ENCODE measurements around the gene CTIF. TPM values are rescaled to one million over a fixed set of nuclear protein-coding genes. Genes with fewer than 3 reads are reported as not detected.
A peak's percentile ranks its signal among the peaks of the same experiment; 100 is the strongest.

Gene CTIF
- polyA plus RNA-seq, 1 donor from 2014 or later: 50.2 TPM

DNA sequence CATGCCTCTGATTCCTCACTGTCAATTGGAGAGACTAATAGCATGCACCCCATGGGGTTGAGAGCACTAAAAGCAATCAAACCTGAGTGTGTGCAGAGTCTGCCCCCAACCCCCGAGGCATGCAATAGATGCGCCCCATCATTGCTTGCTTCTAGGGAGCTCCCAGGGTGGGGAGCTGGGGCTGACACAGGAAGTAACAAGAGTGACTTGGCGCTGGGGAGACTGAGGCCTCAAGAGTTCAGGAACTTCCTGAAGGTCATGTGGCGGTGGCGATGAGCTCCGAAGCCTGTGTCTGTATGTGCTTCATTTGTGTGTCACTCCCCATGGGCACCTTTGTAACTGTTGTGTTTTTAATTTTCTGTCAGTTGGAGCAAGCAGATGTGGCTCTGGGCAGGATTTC is 61.2 kb downstream of the CTIF start:
- Histone ChIP-seq H3K9me2 (ENCODE audit: insufficient read depth, low read length) (no peaks in the 10 kb centered on the region), H4K20me1 (ENCODE audit: insufficient read depth) (peaks cover 9% of the 10 kb centered on the region), H3K79me2 (replicated peaks; ENCODE audit: insufficient read depth, low read length) (peaks cover 26% of the 10 kb centered on the region), H2AFZ (ENCODE audit: low read depth, low read length) (no peak overlapping the region), H3K4me2 (ENCODE audit: low read length) (no peak overlapping the region), H3K27me3 (ENCODE audit: insufficient read depth, low read depth, low read length) (no peaks in the 10 kb centered on the region), H3K27ac (ENCODE audit: low read length) (no peak overlapping the region), H3K9me3 (ENCODE audit: low read length) (no peaks in the 10 kb centered on the region), H3F3A (ENCODE audit: insufficient read depth, low read length, poor library complexity, severe bottlenecking) (no peaks in the 10 kb centered on the region), H3K9ac (ENCODE audit: low read length) (no peak overlapping the region), H3K36me3 (ENCODE audit: insufficient read depth, low read length) (no peaks in the 10 kb centered on the region), H3K4me3 (ENCODE audit: low read length) (peak overlapping the region; percentile 18)
- TF ChIP-seq, protein P1, sequence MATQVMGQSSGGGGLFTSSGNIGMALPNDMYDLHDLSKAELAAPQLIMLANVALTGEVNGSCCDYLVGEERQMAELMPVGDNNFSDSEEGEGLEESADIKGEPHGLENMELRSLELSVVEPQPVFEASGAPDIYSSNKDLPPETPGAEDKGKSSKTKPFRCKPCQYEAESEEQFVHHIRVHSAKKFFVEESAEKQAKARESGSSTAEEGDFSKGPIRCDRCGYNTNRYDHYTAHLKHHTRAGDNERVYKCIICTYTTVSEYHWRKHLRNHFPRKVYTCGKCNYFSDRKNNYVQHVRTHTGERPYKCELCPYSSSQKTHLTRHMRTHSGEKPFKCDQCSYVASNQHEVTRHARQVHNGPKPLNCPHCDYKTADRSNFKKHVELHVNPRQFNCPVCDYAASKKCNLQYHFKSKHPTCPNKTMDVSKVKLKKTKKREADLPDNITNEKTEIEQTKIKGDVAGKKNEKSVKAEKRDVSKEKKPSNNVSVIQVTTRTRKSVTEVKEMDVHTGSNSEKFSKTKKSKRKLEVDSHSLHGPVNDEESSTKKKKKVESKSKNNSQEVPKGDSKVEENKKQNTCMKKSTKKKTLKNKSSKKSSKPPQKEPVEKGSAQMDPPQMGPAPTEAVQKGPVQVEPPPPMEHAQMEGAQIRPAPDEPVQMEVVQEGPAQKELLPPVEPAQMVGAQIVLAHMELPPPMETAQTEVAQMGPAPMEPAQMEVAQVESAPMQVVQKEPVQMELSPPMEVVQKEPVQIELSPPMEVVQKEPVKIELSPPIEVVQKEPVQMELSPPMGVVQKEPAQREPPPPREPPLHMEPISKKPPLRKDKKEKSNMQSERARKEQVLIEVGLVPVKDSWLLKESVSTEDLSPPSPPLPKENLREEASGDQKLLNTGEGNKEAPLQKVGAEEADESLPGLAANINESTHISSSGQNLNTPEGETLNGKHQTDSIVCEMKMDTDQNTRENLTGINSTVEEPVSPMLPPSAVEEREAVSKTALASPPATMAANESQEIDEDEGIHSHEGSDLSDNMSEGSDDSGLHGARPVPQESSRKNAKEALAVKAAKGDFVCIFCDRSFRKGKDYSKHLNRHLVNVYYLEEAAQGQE (IDR thresholded peaks at IDR 0.05; ENCODE audit: borderline replicate concordance): no peak
- TF ChIP-seq TAF1 (IDR thresholded peaks at IDR 0.05; ENCODE audit: low read depth): no peak

DNA sequence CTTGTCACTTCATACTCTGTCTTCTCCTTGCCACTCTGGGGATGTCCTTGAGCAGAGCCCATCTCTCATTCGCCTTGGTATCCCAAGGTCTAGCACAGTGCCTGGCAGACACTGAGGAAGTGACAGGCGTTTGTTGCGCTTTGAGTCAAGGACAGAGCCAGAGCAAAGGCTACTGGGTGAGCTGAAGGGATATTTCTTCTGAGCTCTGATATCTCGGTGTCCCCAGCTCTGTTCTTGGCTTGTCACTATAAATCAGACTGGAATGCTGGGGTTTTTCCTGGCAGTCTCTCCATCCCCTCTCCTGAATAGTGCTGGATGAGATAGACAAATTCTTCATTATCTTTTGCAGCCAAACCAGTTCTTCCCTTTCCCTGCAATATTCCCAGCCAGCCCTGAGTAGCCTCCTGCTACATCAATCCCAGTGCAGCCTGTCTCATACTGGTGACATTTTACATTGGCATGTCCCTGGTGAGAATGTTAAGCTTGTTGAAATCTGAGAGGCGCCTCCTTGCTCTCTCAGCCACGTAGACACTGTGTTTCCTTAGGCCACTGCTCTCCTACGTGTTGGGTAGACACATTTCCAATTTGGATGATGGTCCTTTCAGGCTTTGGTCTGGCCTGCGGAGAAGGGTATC is 61.7 kb downstream of the CTIF start:
- TF ChIP-seq EZH2 (IDR thresholded peaks at IDR 0.05; ENCODE audit: borderline replicate concordance, insufficient read depth, low read length, poor library complexity, severe bottlenecking) (no peak), EP300 (conservative IDR thresholded peaks at IDR 0.05; ENCODE audit: poor library complexity, severe bottlenecking) (no peak)
- H2AFZ ChIP-seq (ENCODE audit: low read depth, low read length): no peak overlapping the region
- peaks cover 9% of the 10 kb centered on the region for H4K20me1 ChIP-seq (ENCODE audit: insufficient read depth)
- no peaks in the 10 kb centered on the region for H3K9me2 ChIP-seq (ENCODE audit: insufficient read depth, low read length)
- H3K36me3 ChIP-seq (ENCODE audit: insufficient read depth, low read length): no peaks in the 10 kb centered on the region
- H3K4me2 ChIP-seq (ENCODE audit: low read length): no peak overlapping the region
- H3F3A ChIP-seq (ENCODE audit: insufficient read depth, low read length, poor library complexity, severe bottlenecking): no peaks in the 10 kb centered on the region
- H3K9ac ChIP-seq (ENCODE audit: low read length): no peak overlapping the region
- peaks cover 24% of the 10 kb centered on the region for H3K79me2 ChIP-seq (replicated peaks; ENCODE audit: insufficient read depth, low read length)
- H3K4me3 ChIP-seq (ENCODE audit: low read length): no peak overlapping the region
- H3K9me3 ChIP-seq (ENCODE audit: low read length): no peaks in the 10 kb centered on the region
- no peak overlapping the region for H3K27ac ChIP-seq (ENCODE audit: low read length)
- no peaks in the 10 kb centered on the region for H3K27me3 ChIP-seq (ENCODE audit: insufficient read depth, low read depth, low read length)

DNA sequence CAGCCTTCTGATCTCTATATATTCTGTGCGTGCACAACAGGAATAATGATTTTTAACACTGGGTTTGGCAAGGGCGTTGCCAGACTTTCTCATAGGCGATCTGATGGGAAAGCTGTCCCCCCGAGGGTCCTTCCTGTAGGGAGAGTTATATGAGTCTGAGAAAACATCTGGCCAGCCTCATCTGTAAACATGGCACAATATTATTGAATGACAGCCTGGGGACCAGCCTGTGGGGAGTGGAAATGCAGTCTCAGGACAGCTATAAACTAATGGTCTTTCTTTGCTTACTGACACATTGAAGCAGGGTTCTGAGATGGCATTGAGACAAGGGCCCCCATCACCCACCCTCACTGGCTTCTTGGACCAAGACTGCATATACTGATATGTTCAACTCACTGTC is 62.5 kb downstream of the CTIF start:
- Histone ChIP-seq H3K9me2 (ENCODE audit: insufficient read depth, low read length) (no peaks in the 10 kb centered on the region), H3K36me3 (ENCODE audit: insufficient read depth, low read length) (no peaks in the 10 kb centered on the region), H3K4me3 (ENCODE audit: low read length) (no peak overlapping the region), H4K20me1 (ENCODE audit: insufficient read depth) (peaks cover 9% of the 10 kb centered on the region), H3K27ac (ENCODE audit: low read length) (no peak overlapping the region), H3K27me3 (ENCODE audit: insufficient read depth, low read depth, low read length) (no peaks in the 10 kb centered on the region), H3K9me3 (ENCODE audit: low read length) (no peaks in the 10 kb centered on the region), H3K9ac (ENCODE audit: low read length) (no peak overlapping the region), H3K79me2 (replicated peaks; ENCODE audit: insufficient read depth, low read length) (peaks cover 19% of the 10 kb centered on the region), H3K4me2 (ENCODE audit: low read length) (no peak overlapping the region), H3F3A (ENCODE audit: insufficient read depth, low read length, poor library complexity, severe bottlenecking) (no peaks in the 10 kb centered on the region), H2AFZ (ENCODE audit: low read depth, low read length) (no peak overlapping the region)
- TF ChIP-seq POLR2AphosphoS5 (IDR thresholded peaks at IDR 0.05): no peak
- TF ChIP-seq, protein P1 (IDR thresholded peaks at IDR 0.05; ENCODE audit: borderline replicate concordance): no peak
- TF ChIP-seq RAD21 (conservative IDR thresholded peaks at IDR 0.05): no peak
- TF ChIP-seq EP300 (conservative IDR thresholded peaks at IDR 0.05; ENCODE audit: poor library complexity, severe bottlenecking): no peak

Measured in neural cell (in vitro differentiated cells).